Measurements from ENCODE around the gene RHEBL1. TPM values are rescaled to one million over a fixed set of nuclear protein-coding genes. Genes with fewer than 3 reads are reported as not detected.

RHEBL1 gene
- total RNA-seq, 1 experiment from 2014 or later: 8.8 TPM

GRCh38 chr12:49039421-49040363 is 30.1 kb downstream of the RHEBL1 start:
- Histone ChIP-seq H3K4me1 (no peaks in the 10 kb centered on the region), H3K4me3 (no peak overlapping the region), H3K9me3 (replicated peaks) (no peaks in the 10 kb centered on the region), H3K36me3 (peaks cover 95% of the 10 kb centered on the region), H3K27ac (no peak overlapping the region), H3K27me3 (no peaks in the 10 kb centered on the region)
- peak; percentile 42 to 54 for DNase-seq

- no peak for DNase-seq
- Histone ChIP-seq H3K36me3 (peaks cover 95% of the 10 kb centered on the region), H3K27ac (no peak overlapping the region)
Observed at GRCh38 chr12:49038291-49038955, 31.4 kb downstream of the RHEBL1 start.

GRCh38 chr12:49037947-49038237 is 31.9 kb downstream of the RHEBL1 start:
- Histone ChIP-seq H3K9me3 (replicated peaks) (no peaks in the 10 kb centered on the region), H3K27me3 (no peaks in the 10 kb centered on the region), H3K36me3 (peaks cover 95% of the 10 kb centered on the region), H3K27ac (no peak overlapping the region), H3K4me1 (no peaks in the 10 kb centered on the region), H3K4me3 (no peak overlapping the region)
- DNase-seq: no peak

More at GRCh38 chr12:49038291-49038955, 31.4 kb downstream of the RHEBL1 start:
- H3K4me3 ChIP-seq: no peak overlapping the region
- H3K27me3 ChIP-seq: no peaks in the 10 kb centered on the region
- no peaks in the 10 kb centered on the region for H3K9me3 ChIP-seq (replicated peaks)
- no peaks in the 10 kb centered on the region for H3K4me1 ChIP-seq

GRCh38 chr12:49037111-49037946 is 32.5 kb downstream of the RHEBL1 start:
- H3K27me3 ChIP-seq: no peaks in the 10 kb centered on the region
- no peaks in the 10 kb centered on the region for H3K4me1 ChIP-seq
- no peak for DNase-seq
- no peaks in the 10 kb centered on the region for H3K9me3 ChIP-seq (replicated peaks)
- H3K36me3 ChIP-seq: peaks cover 95% of the 10 kb centered on the region
- no peak overlapping the region for H3K27ac ChIP-seq
- no peak overlapping the region for H3K4me3 ChIP-seq

- no peaks in the 10 kb centered on the region for H3K4me1 ChIP-seq
- H3K4me3 ChIP-seq: no peak overlapping the region
- no peak for DNase-seq
- H3K27me3 ChIP-seq: no peaks in the 10 kb centered on the region
- no peaks in the 10 kb centered on the region for H3K9me3 ChIP-seq (replicated peaks)
- H3K36me3 ChIP-seq: peaks cover 92% of the 10 kb centered on the region
- H3K27ac ChIP-seq: no peak overlapping the region
Observed at GRCh38 chr12:49036029-49036428, 33.8 kb downstream of the RHEBL1 start.

GRCh38 chr12:49034286-49034622 is 35.5 kb downstream of the RHEBL1 start:
- Histone ChIP-seq H3K4me3 (no peak overlapping the region), H3K36me3 (peaks cover 83% of the 10 kb centered on the region), H3K9me3 (replicated peaks) (no peaks in the 10 kb centered on the region), H3K27me3 (no peaks in the 10 kb centered on the region), H3K27ac (no peak overlapping the region), H3K4me1 (no peaks in the 10 kb centered on the region)
- no peak for DNase-seq

- Histone ChIP-seq H3K27me3 (no peaks in the 10 kb centered on the region), H3K4me3 (no peak overlapping the region), H3K36me3 (peaks cover 83% of the 10 kb centered on the region), H3K4me1 (no peaks in the 10 kb centered on the region), H3K9me3 (replicated peaks) (no peaks in the 10 kb centered on the region), H3K27ac (no peak overlapping the region)
- DNase-seq: no peak
Observed at GRCh38 chr12:49033611-49034285, 36.0 kb downstream of the RHEBL1 start.

GRCh38 chr12:49032679-49033447 is 36.9 kb downstream of the RHEBL1 start:
- DNase-seq: no peak
- no peaks in the 10 kb centered on the region for H3K9me3 ChIP-seq (replicated peaks)
- H3K27me3 ChIP-seq: no peaks in the 10 kb centered on the region
- H3K4me3 ChIP-seq: no peak overlapping the region
- H3K4me1 ChIP-seq: no peaks in the 10 kb centered on the region
- no peak overlapping the region for H3K27ac ChIP-seq
- peaks cover 82% of the 10 kb centered on the region for H3K36me3 ChIP-seq

- peaks cover 80% of the 10 kb centered on the region for H3K36me3 ChIP-seq
- H3K27me3 ChIP-seq: no peaks in the 10 kb centered on the region
- no peak overlapping the region for H3K4me3 ChIP-seq
- no peak for DNase-seq
- H3K27ac ChIP-seq: no peak overlapping the region
- no peaks in the 10 kb centered on the region for H3K4me1 ChIP-seq
- no peaks in the 10 kb centered on the region for H3K9me3 ChIP-seq (replicated peaks)
Observed at GRCh38 chr12:49032276-49032675, 37.5 kb downstream of the RHEBL1 start.

- H3K27ac ChIP-seq: no peak overlapping the region
- H3K9me3 ChIP-seq (replicated peaks): no peaks in the 10 kb centered on the region
- no peaks in the 10 kb centered on the region for H3K27me3 ChIP-seq
- H3K4me3 ChIP-seq: no peak overlapping the region
- H3K4me1 ChIP-seq: no peaks in the 10 kb centered on the region
- no peak for DNase-seq
- peaks cover 75% of the 10 kb centered on the region for H3K36me3 ChIP-seq
Observed at GRCh38 chr12:49031573-49032161, 38.1 kb downstream of the RHEBL1 start.

GRCh38 chr12:49030714-49031572 is 38.8 kb downstream of the RHEBL1 start:
- Histone ChIP-seq H3K9me3 (replicated peaks) (no peaks in the 10 kb centered on the region), H3K27me3 (no peaks in the 10 kb centered on the region), H3K4me1 (no peaks in the 10 kb centered on the region), H3K27ac (no peak overlapping the region), H3K4me3 (no peak overlapping the region), H3K36me3 (peaks cover 76% of the 10 kb centered on the region)
- DNase-seq: no peak

GRCh38 chr12:49030119-49030518 is 39.7 kb downstream of the RHEBL1 start:
- no peak overlapping the region for H3K4me3 ChIP-seq
- no peaks in the 10 kb centered on the region for H3K4me1 ChIP-seq
- no peaks in the 10 kb centered on the region for H3K27me3 ChIP-seq
- DNase-seq: no peak
- no peaks in the 10 kb centered on the region for H3K9me3 ChIP-seq (replicated peaks)
- H3K27ac ChIP-seq: no peak overlapping the region
- H3K36me3 ChIP-seq: peaks cover 76% of the 10 kb centered on the region

GRCh38 chr12:49028666-49029275 is 41.0 kb downstream of the RHEBL1 start:
- Histone ChIP-seq H3K27ac (no peak overlapping the region), H3K4me3 (no peak overlapping the region), H3K36me3 (peaks cover 76% of the 10 kb centered on the region), H3K9me3 (replicated peaks) (no peaks in the 10 kb centered on the region), H3K27me3 (no peaks in the 10 kb centered on the region), H3K4me1 (no peaks in the 10 kb centered on the region)
- DNase-seq: no peak
